ENCODE results near the gene EBF4. TPM values are rescaled to one million over a fixed set of nuclear protein-coding genes. Genes with fewer than 3 reads are reported as not detected.
A peak's percentile ranks its signal among the peaks of the same experiment; 100 is the strongest.

Gene EBF4
- total and polyA plus RNA-seq, 2 of the 8 experiments (the other 6 are each of a cell fraction or from before 2014, with no cell fraction given), result 1.2 to 2.9 TPM

DNA sequence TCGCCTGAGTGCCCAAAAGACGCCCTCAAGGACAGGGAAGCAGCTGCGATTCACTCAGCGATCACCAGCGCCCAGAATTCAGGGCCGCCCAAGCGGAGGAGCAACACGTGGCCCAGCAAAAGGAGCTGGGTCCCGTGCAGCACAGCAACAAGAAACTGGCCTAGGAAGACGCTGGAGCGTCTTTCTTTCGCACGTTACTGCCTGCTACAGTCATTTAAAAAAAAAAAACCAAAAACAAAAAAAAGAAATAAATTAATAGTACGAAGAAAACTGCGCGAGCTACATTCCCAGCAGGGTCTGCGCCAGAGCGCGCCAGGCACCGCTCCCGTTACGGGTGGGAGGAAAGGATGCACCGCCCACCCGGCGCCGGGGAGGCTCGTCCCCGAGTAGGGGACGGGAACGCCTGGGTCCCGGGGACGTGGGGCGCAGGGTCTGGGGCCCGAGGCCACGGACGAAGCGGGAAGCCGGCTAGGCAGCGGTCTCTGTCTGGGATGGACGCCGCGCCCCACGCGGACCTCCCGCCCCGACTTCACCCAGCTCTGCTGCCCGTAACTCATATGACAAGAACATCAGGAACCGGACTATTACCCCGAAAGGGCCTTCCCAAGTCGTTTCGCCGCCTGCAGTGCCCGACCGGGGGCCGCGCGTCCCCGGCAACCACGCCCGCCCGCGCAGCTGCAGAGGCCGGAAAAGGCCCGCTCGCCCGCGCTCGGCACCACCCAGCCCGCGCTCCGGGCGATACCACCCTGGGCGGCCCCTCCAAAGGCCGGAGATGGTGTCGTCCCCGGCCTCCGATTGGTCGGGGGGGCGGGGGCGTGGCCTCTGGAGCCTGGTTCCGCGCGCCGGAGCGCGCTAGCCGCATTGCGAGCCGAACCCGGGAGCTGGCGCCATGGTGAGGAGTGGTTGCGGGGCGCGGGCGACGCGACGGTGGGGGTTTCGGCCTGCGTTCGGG is 40.5 kb upstream of the EBF4 start, which contains the start of gene NOP56:
TSS of gene NOP56 (plus strand) at position 861 of the 952 bp plus-strand sequence. CDS start at position 890, 29 bp downstream.
- peak within 1 kb of the TSS; percentile 84 to 91 for H3K4me2 ChIP-seq (ENCODE audit: insufficient read depth in 1 of 2, low read depth in 2 of 2, low read length in 2 of 2)
- H3K23ac ChIP-seq (ENCODE audit: insufficient read length), result no peak within 1 kb of the TSS
- WGBS, 2 experiments (ENCODE audit: extremely low coverage in 1 of 2, insufficient coverage in 1 of 2, insufficient read length in 1 of 2, insufficient replicate concordance in 2 of 2, low coverage in 1 of 2, low lambda C conversion rate in 2 of 2, missing lambda C conversion rate in 1 of 2), result 1% methylated on average over 73 of the region's 101 CpGs; no CpG with 5 or more reads in 1 of the 2 experiments
- H2AK5ac ChIP-seq (ENCODE audit: low read depth, low read length), result peak within 1 kb of the TSS; percentile 41; the same call in 1 of the 2 replicates
- H3K4me3 ChIP-seq (ENCODE audit: extremely low read depth in 1 of 4, insufficient read depth in 2 of 4, low read depth in 3 of 4, low read length in 4 of 4), result peak within 1 kb of the TSS; percentile 94 to 100 (median 98)
- H3K79me1 ChIP-seq (ENCODE audit: low read depth, low read length), result peaks cover 9% of the 10 kb centered on the region
- H3K56ac ChIP-seq (replicated peaks; ENCODE audit: insufficient read length, low read depth, low read length), result peak within 1 kb of the TSS; percentile 97
- no peak within 1 kb of the TSS for H2BK15ac ChIP-seq (ENCODE audit: low read length)
- no peaks in the 10 kb centered on the region for H3K9me3 ChIP-seq (ENCODE audit: insufficient read depth in 2 of 2, low read depth in 1 of 2, low read length in 1 of 2)
- H3K9ac ChIP-seq (replicated peaks in 1 of 4; ENCODE audit: extremely low read depth in 1 of 4, low read depth in 3 of 4, low read length in 3 of 4), result peak within 1 kb of the TSS; percentile 95 to 99 (median 98)
- peak within 1 kb of the TSS; percentile 99 for H3K18ac ChIP-seq (ENCODE audit: extremely low read depth, low read length)
- no peak within 1 kb of the TSS; the same call in 1 of the 2 replicates for H2AFZ ChIP-seq (ENCODE audit: low read length)
- peaks cover 37 to 38% of the 10 kb centered on the region in 2 experiments for H4K20me1 ChIP-seq (replicated peaks in 1 of 2; ENCODE audit: control insufficient read depth in 1 of 2, insufficient read depth in 2 of 2, low read length in 2 of 2)
- peaks cover 10% of the 10 kb centered on the region for H3K23me2 ChIP-seq (ENCODE audit: low read depth, low read length)
- peak within 1 kb of the TSS; percentile 98 for H3K4ac ChIP-seq (replicated peaks; ENCODE audit: insufficient read length, low read depth, low read length)
- no peak within 1 kb of the TSS for H2BK20ac ChIP-seq (ENCODE audit: low read length)
- H4K91ac ChIP-seq (replicated peaks; ENCODE audit: insufficient read length, low read length), result peak within 1 kb of the TSS; percentile 98
- peak within 1 kb of the TSS; percentile 96 for H3K27ac ChIP-seq (ENCODE audit: low read depth, low read length)
- DNase-seq (ENCODE audit: low read depth in 1 of 2, low spot score in 2 of 2) (peak; percentile 62 to 97), FAIRE-seq (no peak)
- H3K14ac ChIP-seq (ENCODE audit: insufficient read length), result no peak within 1 kb of the TSS
- ChIA-PET CTCF (ENCODE audit: partially characterized antibody) (interaction anchor here (0.7 to 1.5 kb wide), 6 partner anchors 14 to 156 kb away, joined by 3 to 6 read pairs (median 4); no protein-coding TSS in a partner anchor), POLR2A (ENCODE audit: partially characterized antibody) (interaction anchor here (0.6 to 28.5 kb wide), 37 partner anchors 3 to 502 kb away, joined by 3 to 463 read pairs (median 4); partner anchors contain the start of genes IDH3B, NOP56, SNRPB and ZNF343)
- peak within 1 kb of the TSS; percentile 98 for H2BK5ac ChIP-seq (ENCODE audit: low read depth, low read length)
- H3K36me3 ChIP-seq (ENCODE audit: control insufficient read depth in 2 of 4, insufficient read depth in 4 of 4, low read length in 3 of 4), result peaks cover 33 to 40% (median 35%) of the 10 kb centered on the region in 4 experiments
- peak within 1 kb of the TSS; percentile 97 for H4K8ac ChIP-seq (ENCODE audit: extremely low read depth, insufficient read depth, low read length)
- peaks cover 0 to 5% (median 3%) of the 10 kb centered on the region in 4 experiments; a peak in 5 of 7 replicates for H3K4me1 ChIP-seq (replicated peaks in 1 of 4; ENCODE audit: control insufficient read depth in 3 of 4, insufficient read depth in 4 of 4, low read length in 3 of 4)
- peak within 1 kb of the TSS; percentile 97 for H4K5ac ChIP-seq (ENCODE audit: insufficient read length, low read depth, low read length)
- H3K27me3 ChIP-seq (replicated peaks in 1 of 4; ENCODE audit: control insufficient read depth in 3 of 4, extremely low read depth in 1 of 4, insufficient read depth in 3 of 4, low read length in 3 of 4), result no peaks in the 10 kb centered on the region
- peaks cover 21 to 41% of the 10 kb centered on the region in 2 experiments for H3K79me2 ChIP-seq (ENCODE audit: control insufficient read depth in 1 of 2, insufficient read depth in 2 of 2, low read length in 2 of 2)
- no peak within 1 kb of the TSS; the same call in 1 of the 2 replicates for H2BK12ac ChIP-seq (ENCODE audit: low read depth, low read length)
- H2BK120ac ChIP-seq (replicated peaks; ENCODE audit: low read depth, low read length), result peak within 1 kb of the TSS; percentile 31
- peak; percentile 58 for TF ChIP-seq PHF8 (conservative IDR thresholded peaks at IDR 0.05; ENCODE audit: low read depth, low read length)
- peak; percentile 91 for TF ChIP-seq CHD1 (IDR thresholded peaks at IDR 0.05; ENCODE audit: low read depth, low read length)
- TF ChIP-seq NRF1 (IDR thresholded peaks at IDR 0.05; ENCODE audit: low read depth, low read length), result peak; percentile 10; the same call in 1 of the 2 replicates
- peak; percentile 27 for TF ChIP-seq ASH2L (IDR thresholded peaks at IDR 0.05; ENCODE audit: low read length)
- peak; percentile 62; the same call in 1 of the 2 replicates for TF ChIP-seq SP4 (IDR thresholded peaks at IDR 0.05; ENCODE audit: low read length)
- 0 out of 4 replicates have a peak, but pooled peaks have one; percentile 19 to 84 for TF ChIP-seq SIN3A (conservative IDR thresholded peaks at IDR 0.05 in 1 of 2, IDR thresholded peaks at IDR 0.05 in 1 of 2; ENCODE audit: low read depth in 1 of 2, low read length in 2 of 2)
- TF ChIP-seq JUND (IDR thresholded peaks at IDR 0.05; ENCODE audit: low read length), result peak; percentile 98
- TF ChIP-seq, protein P1, sequence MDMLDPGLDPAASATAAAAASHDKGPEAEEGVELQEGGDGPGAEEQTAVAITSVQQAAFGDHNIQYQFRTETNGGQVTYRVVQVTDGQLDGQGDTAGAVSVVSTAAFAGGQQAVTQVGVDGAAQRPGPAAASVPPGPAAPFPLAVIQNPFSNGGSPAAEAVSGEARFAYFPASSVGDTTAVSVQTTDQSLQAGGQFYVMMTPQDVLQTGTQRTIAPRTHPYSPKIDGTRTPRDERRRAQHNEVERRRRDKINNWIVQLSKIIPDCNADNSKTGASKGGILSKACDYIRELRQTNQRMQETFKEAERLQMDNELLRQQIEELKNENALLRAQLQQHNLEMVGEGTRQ (IDR thresholded peaks at IDR 0.05; ENCODE audit: low read length), result peak; percentile 54
- TF ChIP-seq KDM4A (IDR thresholded peaks at IDR 0.05; ENCODE audit: low read depth, low read length, severe bottlenecking), result peak; percentile 61

Measured in H1 (cell line).